Mesothelial cell of epicardium (in vitro differentiated cells): ENCODE data around the gene SFXN4. TPM values are rescaled to one million over a fixed set of nuclear protein-coding genes. Genes with fewer than 3 reads are reported as not detected.
A peak's percentile ranks its signal among the peaks of the same experiment; 100 is the strongest.

Source experiments
- DNase-seq, 2 experiments: peaks; one replicate each; pipeline ENCODE4 v3.0.0; 2021; ENCODE audit warnings: low spot score in 2 of 2; ENCODE audit not compliant: unreplicated experiment in 2 of 2
- H3K27ac Mint-ChIP-seq: 2 replicates; pipeline ENCODE4 v1.8.0; 2021; ENCODE audit warnings: mixed read lengths
- H3K27me3 Mint-ChIP-seq: 2 replicates; pipeline ENCODE4 v1.8.0; 2021; ENCODE audit warnings: low read depth, mixed read lengths
- H3K36me3 Mint-ChIP-seq: 2 replicates; pipeline ENCODE4 v1.8.0; 2021; ENCODE audit warnings: mixed read lengths
- H3K4me1 Mint-ChIP-seq: 2 replicates; pipeline ENCODE4 v1.8.0; 2021; ENCODE audit warnings: mixed read lengths
- H3K4me3 Mint-ChIP-seq: 2 replicates; pipeline ENCODE4 v1.8.0; 2021; ENCODE audit warnings: mild to moderate bottlenecking, moderate library complexity, mixed read lengths
- H3K9me3 Mint-ChIP-seq: 2 replicates; pipeline ENCODE4 v1.8.0; 2021; ENCODE audit warnings: mixed read lengths
- total RNA-seq: library from RNA; stranded (reverse); gene quantifications from 3 replicates; pipeline ENCODE4 v1.2.1, GENCODE V29; 2021
- TF ChIP-seq, protein P1 (sequence below): fragments of 200-600 bp; sonication (generic); IDR thresholded peaks from one replicate; pipeline ENCODE4 v1.5.0; 2021; ENCODE audit warnings: antibody characterized with exemption; ENCODE audit not compliant: unreplicated experiment

SFXN4 gene
- total RNA-seq, 1 donor from 2014 or later = 37.2 TPM

DNA sequence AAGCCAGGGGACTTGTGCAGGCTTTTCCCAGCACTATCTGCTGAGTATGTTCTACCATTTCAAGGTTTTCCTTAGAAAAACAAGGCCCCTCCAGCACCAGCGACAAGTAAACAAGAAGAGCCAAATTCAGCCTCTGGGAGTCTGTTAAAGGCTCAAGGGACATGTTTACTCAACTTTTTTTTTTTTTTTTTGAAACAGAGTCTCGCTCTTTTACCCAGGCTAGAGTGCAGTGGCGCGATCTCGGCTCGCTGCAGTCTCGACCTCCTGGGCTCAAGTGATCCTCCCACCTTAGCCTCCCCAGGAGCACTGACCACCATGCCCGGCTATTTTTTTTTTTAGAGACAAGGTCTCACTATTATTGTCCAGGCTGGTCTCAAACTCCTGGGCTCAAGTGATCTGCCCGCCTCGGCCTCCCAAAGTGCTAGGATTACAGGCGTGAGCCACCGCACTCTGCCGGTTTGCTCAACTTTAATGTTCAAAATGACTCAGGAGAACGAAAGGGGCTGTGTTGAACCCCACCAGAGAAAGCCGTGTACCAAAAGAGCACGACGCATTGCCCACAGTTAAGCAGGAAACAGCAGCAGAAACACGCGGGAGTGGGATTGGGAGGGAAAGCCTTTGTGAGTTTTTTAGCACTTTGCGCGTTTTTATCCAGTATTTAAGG is 12.3 kb upstream of the SFXN4 start:
- Mint-ChIP-seq H3K4me3 (peak overlapping the region; percentile 98), H3K27me3 (no peaks in the 10 kb centered on the region), H3K9me3 (no peaks in the 10 kb centered on the region)

DNA sequence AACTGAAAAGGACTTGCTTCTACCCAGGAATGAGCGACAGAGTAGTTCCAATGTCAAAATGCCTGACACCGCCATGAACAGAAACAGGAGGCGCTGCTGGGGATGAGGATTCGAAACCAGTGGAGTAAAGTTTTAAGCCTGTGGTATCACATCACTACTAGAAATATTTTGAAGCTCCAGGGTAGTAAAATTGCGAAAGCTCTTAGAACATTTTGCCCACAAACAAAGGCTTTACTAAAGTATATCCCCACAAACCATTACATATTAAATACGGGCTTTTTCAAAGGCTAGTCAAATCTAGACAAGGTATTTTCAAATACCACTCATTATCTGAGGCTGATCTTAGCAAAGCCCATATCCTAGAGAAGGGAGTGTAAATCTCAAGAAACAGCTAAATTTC is 10.7 kb upstream of the SFXN4 start:
- Mint-ChIP-seq H3K27me3 (no peaks in the 10 kb centered on the region), H3K9me3 (no peaks in the 10 kb centered on the region), H3K36me3 (peaks cover 17% of the 10 kb centered on the region), H3K27ac (peak overlapping the region; percentile 44), H3K4me3 (peak overlapping the region; percentile 98), H3K4me1 (peaks cover 23% of the 10 kb centered on the region)
- no peak for DNase-seq
- TF ChIP-seq, protein P1, sequence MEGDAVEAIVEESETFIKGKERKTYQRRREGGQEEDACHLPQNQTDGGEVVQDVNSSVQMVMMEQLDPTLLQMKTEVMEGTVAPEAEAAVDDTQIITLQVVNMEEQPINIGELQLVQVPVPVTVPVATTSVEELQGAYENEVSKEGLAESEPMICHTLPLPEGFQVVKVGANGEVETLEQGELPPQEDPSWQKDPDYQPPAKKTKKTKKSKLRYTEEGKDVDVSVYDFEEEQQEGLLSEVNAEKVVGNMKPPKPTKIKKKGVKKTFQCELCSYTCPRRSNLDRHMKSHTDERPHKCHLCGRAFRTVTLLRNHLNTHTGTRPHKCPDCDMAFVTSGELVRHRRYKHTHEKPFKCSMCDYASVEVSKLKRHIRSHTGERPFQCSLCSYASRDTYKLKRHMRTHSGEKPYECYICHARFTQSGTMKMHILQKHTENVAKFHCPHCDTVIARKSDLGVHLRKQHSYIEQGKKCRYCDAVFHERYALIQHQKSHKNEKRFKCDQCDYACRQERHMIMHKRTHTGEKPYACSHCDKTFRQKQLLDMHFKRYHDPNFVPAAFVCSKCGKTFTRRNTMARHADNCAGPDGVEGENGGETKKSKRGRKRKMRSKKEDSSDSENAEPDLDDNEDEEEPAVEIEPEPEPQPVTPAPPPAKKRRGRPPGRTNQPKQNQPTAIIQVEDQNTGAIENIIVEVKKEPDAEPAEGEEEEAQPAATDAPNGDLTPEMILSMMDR = no peak

More for the DNA sequence above, 12.3 kb upstream of the SFXN4 start:
- TF ChIP-seq, protein P1 = no peak
- H3K36me3 Mint-ChIP-seq = peaks cover 5% of the 10 kb centered on the region
- DNase-seq = no peak
- peaks cover 23% of the 10 kb centered on the region for H3K4me1 Mint-ChIP-seq
- peak overlapping the region; percentile 95 for H3K27ac Mint-ChIP-seq

DNA sequence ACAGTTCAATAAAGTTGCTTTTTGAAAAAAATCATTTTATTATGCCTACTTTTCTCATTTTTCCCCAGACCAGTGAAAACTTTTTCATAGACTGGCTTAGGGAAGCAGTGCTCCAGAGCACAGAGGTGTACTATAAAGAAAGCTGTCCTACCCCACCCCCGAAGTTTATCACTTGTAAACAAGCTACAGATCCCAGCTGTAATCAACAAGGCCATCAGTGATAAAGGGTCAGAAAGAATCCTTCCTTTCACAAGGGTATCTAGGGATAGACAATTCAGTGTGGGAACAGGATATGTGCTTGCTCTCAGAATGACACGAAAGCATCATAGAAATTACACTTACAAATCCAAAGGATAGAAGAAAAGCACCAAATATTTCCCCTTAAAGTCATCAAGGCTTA is 8.6 kb upstream of the SFXN4 start:
- Mint-ChIP-seq H3K4me3 (no peak overlapping the region), H3K9me3 (no peaks in the 10 kb centered on the region), H3K36me3 (peaks cover 28% of the 10 kb centered on the region), H3K4me1 (peaks cover 20% of the 10 kb centered on the region), H3K27me3 (no peaks in the 10 kb centered on the region), H3K27ac (no peak overlapping the region)
- DNase-seq = no peak
- TF ChIP-seq, protein P1 = no peak

DNA sequence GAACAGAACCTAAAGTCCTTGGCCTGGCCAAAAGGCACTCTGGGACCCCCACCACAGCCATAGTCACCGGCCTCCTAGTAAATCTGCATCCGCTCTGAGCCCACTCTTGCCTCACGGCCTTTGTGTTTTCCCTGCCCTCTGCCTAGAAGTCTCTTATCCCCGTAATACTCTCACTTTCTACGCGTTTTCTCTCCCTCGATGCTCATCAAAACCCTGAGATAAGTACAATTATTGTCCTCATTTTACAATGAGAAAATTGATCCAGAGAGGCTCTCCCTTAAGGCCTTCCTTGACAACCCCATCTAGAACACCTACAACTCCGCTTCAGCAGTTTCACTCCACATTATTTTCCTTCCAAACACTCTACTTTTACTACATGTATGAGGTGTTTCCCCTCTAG is 1.5 kb upstream of the SFXN4 start:
- H3K4me3 Mint-ChIP-seq = peak overlapping the region; percentile 88
- H3K27me3 Mint-ChIP-seq = no peaks in the 10 kb centered on the region
- no peak overlapping the region for H3K27ac Mint-ChIP-seq
- H3K36me3 Mint-ChIP-seq = peaks cover 24% of the 10 kb centered on the region
- DNase-seq = no peak
- TF ChIP-seq, protein P1 = no peak
- no peaks in the 10 kb centered on the region for H3K9me3 Mint-ChIP-seq
- peaks cover 17% of the 10 kb centered on the region for H3K4me1 Mint-ChIP-seq

- Mint-ChIP-seq H3K27ac (no peak overlapping the region), H3K4me3 (peak overlapping the region; percentile 88), H3K36me3 (peaks cover 20% of the 10 kb centered on the region), H3K27me3 (no peaks in the 10 kb centered on the region), H3K9me3 (no peaks in the 10 kb centered on the region), H3K4me1 (peaks cover 22% of the 10 kb centered on the region)
- no peak for DNase-seq
- TF ChIP-seq, protein P1 = no peak
These were observed 1.1 kb upstream of the SFXN4 start for GRCh38 chr10:119166564-119166963.
